A673 (cell line): ENCODE data around the gene RRAS2. TPM values are rescaled to one million over a fixed set of nuclear protein-coding genes. Genes with fewer than 3 reads are reported as not detected.

ENCODE experiments used
- BruUV-seq: library from RNA; stranded (reverse); fragments of 400-500 nt; replicated peaks from 2 replicates; lab custom pipeline; 2021; lab: Mats Ljungman, UMichigan
- CTCF ChIA-PET: fragments of 300-600 bp; sonication (Branson Sonifier 250); formaldehyde crosslinking; loops from one replicate; lab custom pipeline; 2022; ENCODE audit warnings: antibody characterized with exemption; lab: Charles Lee
- POLR2A ChIA-PET: fragments of 300-600 bp; sonication (Branson Sonifier 250); formaldehyde crosslinking; loops from one replicate; lab custom pipeline; 2022; ENCODE audit warnings: antibody characterized with exemption; ENCODE audit not compliant: low non-redundant PET; lab: Charles Lee
- DNase-seq: peaks from one replicate; pipeline ENCODE4 v3.0.0-alpha.2; 2015; ENCODE audit warnings: low spot score
- H3K27ac ChIP-seq: fragments of 200-600 bp; sonication (generic); 2 replicates; pipeline ENCODE4 v1.5.1; 2016; ENCODE audit warnings: mixed run types, low read depth, mild to moderate bottlenecking, mixed read lengths, antibody characterized with exemption, low read length; ENCODE audit not compliant: poor library complexity, severe bottlenecking
- H3K27me3 ChIP-seq: fragments of 200-600 bp; sonication (generic); replicated peaks from 2 replicates; pipeline ENCODE4 v1.6.1; 2017; ENCODE audit warnings: mixed run types, low read depth, mild to moderate bottlenecking, mixed read lengths, antibody characterized with exemption, low read length; ENCODE audit not compliant: insufficient read depth, poor library complexity
- H3K36me3 ChIP-seq: fragments of 200-600 bp; sonication (generic); 2 replicates; pipeline ENCODE4 v1.6.1; 2016; ENCODE audit warnings: mixed run types, mild to moderate bottlenecking, mixed read lengths, antibody characterized with exemption, low read length; ENCODE audit not compliant: insufficient read depth, poor library complexity, severe bottlenecking
- H3K4me1 ChIP-seq: fragments of 200-600 bp; sonication (generic); 2 replicates; pipeline ENCODE4 v1.6.1; 2017; ENCODE audit warnings: mixed run types, mild to moderate bottlenecking, mixed read lengths, antibody characterized with exemption, low read length; ENCODE audit not compliant: insufficient read depth, poor library complexity, severe bottlenecking
- H3K4me3 ChIP-seq: fragments of 200-600 bp; sonication (generic); 2 replicates; pipeline ENCODE4 v1.5.1; 2016; ENCODE audit warnings: low read depth, mixed run types, mild to moderate bottlenecking, mixed read lengths, low read length; ENCODE audit not compliant: poor library complexity, severe bottlenecking
- H3K9me3 ChIP-seq: fragments of 200-600 bp; sonication (generic); 2 replicates; pipeline ENCODE4 v1.6.1; 2016; ENCODE audit warnings: mixed run types, low read depth, mild to moderate bottlenecking, mixed read lengths, antibody characterized with exemption, low read length; ENCODE audit not compliant: poor library complexity, severe bottlenecking
- CTCF ChIP-seq: fragments of 300-800, 200-600 bp; sonication (generic); conservative IDR thresholded peaks from 2 replicates; pipeline ENCODE4 v1.5.1; 2017; ENCODE audit warnings: low read depth, mild to moderate bottlenecking, antibody characterized with exemption, low read length, moderate library complexity, mixed read lengths
- EZH2 ChIP-seq: fragments of 200-600 bp; sonication (generic); IDR thresholded peaks from 2 replicates; pipeline ENCODE4 v1.6.1; 2017; ENCODE audit warnings: borderline replicate concordance, low read depth, mild to moderate bottlenecking, mixed read lengths, antibody characterized with exemption, low read length; ENCODE audit not compliant: poor library complexity, severe bottlenecking
- intact Hi-C: fragments of 100-400 bp; cut with micrococcal nuclease; formaldehyde crosslinking; loops from one replicate; pipeline ENCODE4 v1.10.0; 2022; ENCODE audit not compliant: unreplicated experiment
- total RNA-seq: library from RNA; stranded (reverse); gene quantifications from 2 replicates; pipeline ENCODE4 v1.2.3, GENCODE V29; 2021

Gene RRAS2
- total RNA-seq, 1 experiment from 2014 or later: 23.3 TPM

GRCh38 chr11:14339356-14339755 is 19.6 kb downstream of the RRAS2 start:
- Histone ChIP-seq H3K4me3 (no peak overlapping the region), H3K4me1 (peaks cover 5% of the 10 kb centered on the region), H3K36me3 (no peaks in the 10 kb centered on the region), H3K27me3 (no peaks in the 10 kb centered on the region), H3K9me3 (no peaks in the 10 kb centered on the region), H3K27ac (no peak overlapping the region)
- ChIA-PET POLR2A (no interaction called here), CTCF (no interaction called here)
- BruUV-seq: no TSS peak
- no peak for DNase-seq
- TF ChIP-seq CTCF (no peak), EZH2 (no peak)
- intact Hi-C loops: no loop called here

GRCh38 chr11:14336507-14337503 is 22.2 kb downstream of the RRAS2 start:
- Histone ChIP-seq H3K27ac (no peak overlapping the region), H3K27me3 (no peaks in the 10 kb centered on the region), H3K4me1 (no peaks in the 10 kb centered on the region), H3K36me3 (no peaks in the 10 kb centered on the region), H3K4me3 (no peak overlapping the region), H3K9me3 (no peaks in the 10 kb centered on the region)
- intact Hi-C loops: no loop called here
- BruUV-seq: no TSS peak
- CTCF ChIA-PET: no interaction called here
- POLR2A ChIA-PET: no interaction called here
- no peak for DNase-seq
- no peak for TF ChIP-seq EZH2
- TF ChIP-seq CTCF: no peak

GRCh38 chr11:14335712-14336111 is 23.3 kb downstream of the RRAS2 start:
- H3K4me1 ChIP-seq: no peaks in the 10 kb centered on the region
- H3K27ac ChIP-seq: no peak overlapping the region
- H3K9me3 ChIP-seq: no peaks in the 10 kb centered on the region
- H3K36me3 ChIP-seq: no peaks in the 10 kb centered on the region
- CTCF ChIA-PET: no interaction called here
- BruUV-seq: no TSS peak
- intact Hi-C loops: no loop called here
- no peaks in the 10 kb centered on the region for H3K27me3 ChIP-seq
- no peak overlapping the region for H3K4me3 ChIP-seq
- POLR2A ChIA-PET: no interaction called here
- TF ChIP-seq EZH2 (no peak), CTCF (no peak)
- no peak for DNase-seq
